Lower lobe of right lung (tissue), 2 donors: Measurements from ENCODE around the gene CNMD. TPM values are rescaled to one million over a fixed set of nuclear protein-coding genes. Genes with fewer than 3 reads are reported as not detected.

Experiments
- ATAC-seq, 2 donors: fragments of 200-7000 bp; cut with Tn5 transposase; one replicate each; pipeline ENCODE4 v1.9.1; 2020 to 2022; ENCODE audit warnings: mild to moderate bottlenecking in 2 of 2, moderate library complexity in 2 of 2
- DNase-seq: peaks from one replicate; pipeline ENCODE4 v3.0.0-alpha.2; 2020
- H3K27ac ChIP-seq: fragments of 200-600 bp; one replicate; pipeline ENCODE4 v1.8.0; 2022
- H3K27me3 ChIP-seq: fragments of 200-600 bp; one replicate; pipeline ENCODE4 v1.8.0; 2022; ENCODE audit warnings: low read depth
- H3K36me3 ChIP-seq: fragments of 200-600 bp; one replicate; pipeline ENCODE4 v1.8.0; 2022; ENCODE audit warnings: mild to moderate bottlenecking
- H3K4me1 ChIP-seq: fragments of 200-600 bp; one replicate; pipeline ENCODE4 v1.8.0; 2022
- H3K4me3 ChIP-seq: fragments of 200-600 bp; one replicate; pipeline ENCODE4 v1.8.0; 2022; ENCODE audit warnings: mild to moderate bottlenecking
- H3K9me3 ChIP-seq: fragments of 200-600 bp; one replicate; pipeline ENCODE4 v1.8.0; 2022
- CTCF ChIP-seq: fragments of 200-600 bp; IDR thresholded peaks from one replicate; pipeline ENCODE4 v1.8.0; 2022; ENCODE audit warnings: antibody characterized with exemption, mild to moderate bottlenecking
- intact Hi-C: fragments of 100-400 bp; cut with DNase I; formaldehyde crosslinking; loops from one replicate; pipeline ENCODE4 v1.11.0; 2022
- total RNA-seq: library from RNA; stranded (reverse); fragmentation: NEBNext Ultra II Directional; extraction: Animal tissue kit (Norgen Biotek cat#: 25700); gene quantifications from one replicate; pipeline ENCODE4 v1.2.1, GENCODE V29; 2021
- donor health status: DM: no; HTN: yes; CAD: no; lungs with severe emphysema.

The CNMD gene
- total RNA-seq, 1 donor from 2014 or later: not detected

DNA sequence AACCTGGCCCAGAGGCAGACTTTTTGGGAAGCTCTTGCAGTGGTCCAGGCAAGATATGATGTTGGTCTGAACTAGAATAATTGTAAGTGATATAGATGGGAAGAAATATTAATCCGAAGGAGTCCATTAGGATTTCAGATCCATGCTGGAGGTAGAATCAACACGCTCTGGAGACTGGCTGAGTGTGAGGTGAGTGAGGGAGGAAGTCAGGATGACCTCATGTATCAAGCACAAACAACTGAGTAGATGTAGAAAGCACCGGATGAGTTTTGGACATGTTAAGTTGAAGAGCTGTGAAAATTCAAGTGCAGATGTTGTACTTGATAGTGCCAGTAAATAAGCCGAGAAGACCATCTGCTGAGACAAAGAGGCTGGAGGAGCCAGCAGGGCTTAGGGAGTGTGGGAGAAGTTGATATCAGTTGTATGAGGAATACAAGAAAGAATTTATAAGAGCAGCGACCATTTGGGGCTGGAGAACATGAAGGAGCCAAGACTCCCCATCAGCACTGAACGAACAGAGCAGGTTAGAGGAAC is 5.3 kb upstream of the CNMD start:
- Histone ChIP-seq H3K9me3 (no peaks in the 10 kb centered on the region), H3K27me3 (peaks cover 12% of the 10 kb centered on the region), H3K4me1 (no peaks in the 10 kb centered on the region), H3K27ac (no peak overlapping the region), H3K4me3 (no peak overlapping the region), H3K36me3 (no peaks in the 10 kb centered on the region)
- no peak for TF ChIP-seq CTCF
- intact Hi-C loops: no loop called here
- DNase-seq (no peak), ATAC-seq (peak in 1 of 2 donors; percentile 24)

DNA sequence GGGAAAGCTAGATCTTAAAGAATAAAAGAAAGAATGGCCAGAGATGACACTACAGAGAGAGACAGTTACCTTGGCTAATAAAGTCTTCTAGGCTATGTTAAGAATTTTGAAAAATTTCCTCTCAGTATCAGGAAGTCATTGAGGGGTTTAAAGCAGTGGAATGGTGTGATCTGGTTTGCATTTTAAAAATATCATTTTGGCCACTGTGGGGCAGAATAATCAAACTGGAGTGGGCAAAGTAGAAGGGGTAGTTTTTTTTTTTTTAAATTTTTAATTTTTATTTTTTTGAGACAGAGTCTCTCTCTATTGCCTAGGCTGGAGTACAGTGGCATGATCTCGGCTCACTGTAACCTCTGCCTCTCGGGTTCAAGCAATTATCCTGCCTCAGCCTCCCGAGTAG is 4.4 kb upstream of the CNMD start:
- peaks cover 6% of the 10 kb centered on the region for H3K4me1 ChIP-seq
- no peaks in the 10 kb centered on the region for H3K9me3 ChIP-seq
- intact Hi-C loops: no loop called here
- H3K27me3 ChIP-seq: peaks cover 21% of the 10 kb centered on the region
- ATAC-seq (no peak), DNase-seq (no peak)
- H3K27ac ChIP-seq: no peak overlapping the region
- no peak overlapping the region for H3K4me3 ChIP-seq
- no peak for TF ChIP-seq CTCF
- no peaks in the 10 kb centered on the region for H3K36me3 ChIP-seq

- Histone ChIP-seq H3K27ac (no peak overlapping the region), H3K27me3 (peaks cover 26% of the 10 kb centered on the region), H3K4me3 (no peak overlapping the region), H3K9me3 (no peaks in the 10 kb centered on the region), H3K36me3 (no peaks in the 10 kb centered on the region), H3K4me1 (peaks cover 10% of the 10 kb centered on the region)
- intact Hi-C loops: no loop called here
- TF ChIP-seq CTCF: no peak
- DNase-seq: no peak
- ATAC-seq: no peak
Observed at GRCh38 chr13:52743569-52743968, 3.9 kb upstream of the CNMD start.

GRCh38 chr13:52738719-52739467 is 727 bp downstream of the CNMD start:
- intact Hi-C loops: no loop called here
- peak overlapping the region; percentile 54 for H3K4me3 ChIP-seq
- ATAC-seq (peak; percentile 73 to 81), DNase-seq (no peak)
- no peaks in the 10 kb centered on the region for H3K9me3 ChIP-seq
- no peak overlapping the region for H3K27ac ChIP-seq
- TF ChIP-seq CTCF: peak; percentile 60
- H3K27me3 ChIP-seq: peaks cover 41% of the 10 kb centered on the region
- peaks cover 13% of the 10 kb centered on the region for H3K4me1 ChIP-seq
- H3K36me3 ChIP-seq: no peaks in the 10 kb centered on the region

GRCh38 chr13:52737965-52738364 is 1.7 kb downstream of the CNMD start:
- Histone ChIP-seq H3K4me1 (peaks cover 13% of the 10 kb centered on the region), H3K27ac (no peak overlapping the region), H3K36me3 (no peaks in the 10 kb centered on the region), H3K9me3 (no peaks in the 10 kb centered on the region), H3K4me3 (no peak overlapping the region), H3K27me3 (peaks cover 41% of the 10 kb centered on the region)
- no peak for DNase-seq
- ATAC-seq: no peak
- no peak for TF ChIP-seq CTCF
- intact Hi-C loops: no loop called here
